Fibroblast of the conjunctiva (primary cell): ENCODE results near the gene NF1.
"Not testable (repeated sequence)": the region's sequence is repeated elsewhere in the genome, so short reads cannot be mapped to it uniquely, and the experiment has no call there.

Experiments used
- DNase-seq: peaks from one replicate; pipeline ENCODE4 v3.0.0-alpha.2; 2010; ENCODE audit warnings: low read depth

The NF1 gene, protein sequence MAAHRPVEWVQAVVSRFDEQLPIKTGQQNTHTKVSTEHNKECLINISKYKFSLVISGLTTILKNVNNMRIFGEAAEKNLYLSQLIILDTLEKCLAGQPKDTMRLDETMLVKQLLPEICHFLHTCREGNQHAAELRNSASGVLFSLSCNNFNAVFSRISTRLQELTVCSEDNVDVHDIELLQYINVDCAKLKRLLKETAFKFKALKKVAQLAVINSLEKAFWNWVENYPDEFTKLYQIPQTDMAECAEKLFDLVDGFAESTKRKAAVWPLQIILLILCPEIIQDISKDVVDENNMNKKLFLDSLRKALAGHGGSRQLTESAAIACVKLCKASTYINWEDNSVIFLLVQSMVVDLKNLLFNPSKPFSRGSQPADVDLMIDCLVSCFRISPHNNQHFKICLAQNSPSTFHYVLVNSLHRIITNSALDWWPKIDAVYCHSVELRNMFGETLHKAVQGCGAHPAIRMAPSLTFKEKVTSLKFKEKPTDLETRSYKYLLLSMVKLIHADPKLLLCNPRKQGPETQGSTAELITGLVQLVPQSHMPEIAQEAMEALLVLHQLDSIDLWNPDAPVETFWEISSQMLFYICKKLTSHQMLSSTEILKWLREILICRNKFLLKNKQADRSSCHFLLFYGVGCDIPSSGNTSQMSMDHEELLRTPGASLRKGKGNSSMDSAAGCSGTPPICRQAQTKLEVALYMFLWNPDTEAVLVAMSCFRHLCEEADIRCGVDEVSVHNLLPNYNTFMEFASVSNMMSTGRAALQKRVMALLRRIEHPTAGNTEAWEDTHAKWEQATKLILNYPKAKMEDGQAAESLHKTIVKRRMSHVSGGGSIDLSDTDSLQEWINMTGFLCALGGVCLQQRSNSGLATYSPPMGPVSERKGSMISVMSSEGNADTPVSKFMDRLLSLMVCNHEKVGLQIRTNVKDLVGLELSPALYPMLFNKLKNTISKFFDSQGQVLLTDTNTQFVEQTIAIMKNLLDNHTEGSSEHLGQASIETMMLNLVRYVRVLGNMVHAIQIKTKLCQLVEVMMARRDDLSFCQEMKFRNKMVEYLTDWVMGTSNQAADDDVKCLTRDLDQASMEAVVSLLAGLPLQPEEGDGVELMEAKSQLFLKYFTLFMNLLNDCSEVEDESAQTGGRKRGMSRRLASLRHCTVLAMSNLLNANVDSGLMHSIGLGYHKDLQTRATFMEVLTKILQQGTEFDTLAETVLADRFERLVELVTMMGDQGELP (N-terminal part only)

DNA sequence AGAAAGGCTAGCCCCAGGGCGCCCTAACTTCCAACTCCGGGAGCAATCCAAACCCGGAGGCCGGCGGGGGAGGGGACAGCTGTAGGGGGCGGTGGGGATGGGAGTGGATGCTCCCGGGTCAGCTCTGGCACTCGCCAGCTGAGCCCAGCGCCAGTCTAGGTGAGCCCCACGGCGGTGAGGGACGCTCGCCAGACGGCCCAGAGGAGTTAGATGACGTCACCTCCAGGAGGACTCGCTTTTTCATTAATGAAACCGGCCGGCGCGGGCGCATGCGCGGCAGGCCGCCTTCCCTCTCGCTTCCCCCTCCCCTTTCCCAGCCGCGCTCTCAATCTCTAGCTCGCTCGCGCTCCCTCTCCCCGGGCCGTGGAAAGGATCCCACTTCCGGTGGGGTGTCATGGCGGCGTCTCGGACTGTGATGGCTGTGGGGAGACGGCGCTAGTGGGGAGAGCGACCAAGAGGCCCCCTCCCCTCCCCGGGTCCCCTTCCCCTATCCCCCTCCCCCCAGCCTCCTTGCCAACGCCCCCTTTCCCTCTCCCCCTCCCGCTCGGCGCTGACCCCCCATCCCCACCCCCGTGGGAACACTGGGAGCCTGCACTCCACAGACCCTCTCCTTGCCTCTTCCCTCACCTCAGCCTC lies at the start of gene NF1:
Gene NF1, plus strand, starts transcription at position 378 of the 636 bp plus-strand sequence. CDS start 333 bp downstream, outside the sequence.
- peak; percentile 90 for DNase-seq

DNA sequence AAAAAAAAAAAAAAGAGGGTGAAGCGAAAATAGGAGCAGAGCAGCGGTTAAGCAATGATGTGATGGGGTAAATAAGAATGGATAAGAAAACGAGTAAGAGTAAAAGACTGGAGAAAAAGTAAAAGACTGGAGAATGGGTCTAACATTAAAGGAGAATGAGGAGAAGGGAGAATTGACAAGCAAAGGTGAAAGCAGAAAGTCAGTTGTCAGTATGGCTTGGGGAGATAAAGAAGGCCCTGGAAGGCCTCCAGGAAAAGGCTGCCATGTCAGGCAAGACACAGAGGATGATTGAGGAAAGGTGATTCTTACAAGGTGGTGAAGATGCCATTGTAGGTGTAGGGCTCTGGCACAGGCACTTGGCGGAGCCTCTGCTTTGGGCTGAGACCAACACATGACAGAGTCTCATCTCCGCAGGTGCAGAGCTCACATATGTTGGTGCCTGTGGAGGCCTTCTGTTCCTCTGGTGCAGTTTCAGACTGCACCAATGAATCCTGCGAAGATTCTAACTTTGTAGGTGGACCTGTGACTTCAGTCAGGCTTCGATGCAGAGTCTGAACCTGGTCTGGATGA lies 47.8 kb upstream of the NF1 start:
- DNase-seq = not testable (repeated sequence)

DNA sequence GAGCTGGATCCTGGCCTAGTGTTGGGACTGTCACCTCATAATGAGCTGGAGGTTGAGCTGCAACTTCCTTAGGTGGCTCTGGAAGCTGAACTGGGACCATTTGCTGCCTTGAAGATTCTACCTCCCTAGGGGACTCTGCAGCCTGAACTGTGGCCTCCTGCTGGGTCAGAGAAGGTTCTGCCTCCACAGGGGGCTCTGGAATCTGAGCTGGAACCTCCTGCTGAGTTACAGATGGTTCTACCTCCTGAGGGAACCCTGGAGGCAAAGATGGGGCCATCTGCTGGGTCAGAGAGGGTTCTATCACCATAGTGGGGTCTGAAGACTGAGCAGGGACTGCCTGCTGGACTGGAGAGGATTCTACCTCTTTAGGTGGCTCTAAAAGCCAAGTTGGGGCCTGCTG lies 46.6 kb upstream of the NF1 start:
- no peak for DNase-seq

DNA sequence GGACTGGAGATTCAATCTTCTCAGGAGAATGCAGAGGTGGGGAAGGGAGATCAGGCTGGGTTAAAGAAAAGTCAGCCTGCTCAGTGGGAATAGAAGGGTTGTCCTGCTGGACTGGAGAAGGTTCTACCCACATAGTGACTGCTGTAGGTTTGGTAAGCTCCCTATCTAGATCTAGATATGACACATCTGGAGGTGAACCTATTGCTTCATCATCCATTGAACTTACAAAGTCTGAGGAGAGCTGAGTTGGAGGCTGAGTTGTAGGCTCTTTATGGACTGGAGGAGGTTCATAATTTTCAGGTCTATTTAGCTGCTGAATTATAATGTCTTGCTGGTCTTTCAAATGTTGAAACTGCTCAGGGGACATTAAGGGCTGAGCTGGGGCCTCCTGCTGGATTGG lies 46.0 kb upstream of the NF1 start:
- DNase-seq = no peak

DNA sequence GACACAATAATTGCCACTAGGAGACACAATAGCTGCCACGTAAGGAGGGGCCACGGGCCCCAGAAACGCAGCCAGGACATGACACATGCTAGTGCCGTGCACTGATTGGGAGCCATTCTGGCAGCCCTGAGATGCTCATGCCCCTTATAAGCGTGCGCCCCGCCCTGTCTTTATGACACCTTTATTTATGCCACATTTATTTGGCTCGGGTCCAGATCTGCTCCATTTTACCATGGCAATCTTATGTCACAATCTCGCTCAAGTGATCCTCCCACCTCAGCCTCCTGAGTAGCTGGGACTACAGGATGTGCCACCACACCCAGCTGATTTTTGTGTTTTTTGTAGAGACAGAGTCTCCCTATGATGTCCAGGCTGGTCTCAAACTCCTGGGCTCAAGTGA lies 43.8 kb upstream of the NF1 start:
- DNase-seq = no peak

DNA sequence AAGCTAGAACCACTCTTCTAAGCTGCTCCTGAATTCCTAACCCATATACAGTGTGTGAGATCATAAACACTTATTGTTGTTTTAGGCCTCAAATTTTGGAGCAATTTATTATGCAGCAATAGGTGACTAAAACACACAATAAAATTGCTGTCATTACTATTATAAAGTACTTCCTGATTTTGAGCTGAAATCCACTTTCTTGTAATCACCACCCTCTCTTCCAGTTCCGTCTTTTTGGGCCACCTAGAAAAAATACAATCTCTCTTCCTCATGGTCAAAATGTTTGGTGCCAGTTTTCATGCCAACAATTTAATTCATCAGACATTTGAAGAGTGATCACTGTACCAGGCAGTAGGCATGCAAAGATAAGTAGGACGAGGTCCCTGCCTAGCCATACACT lies 43.3 kb upstream of the NF1 start:
- DNase-seq = no peak

DNA sequence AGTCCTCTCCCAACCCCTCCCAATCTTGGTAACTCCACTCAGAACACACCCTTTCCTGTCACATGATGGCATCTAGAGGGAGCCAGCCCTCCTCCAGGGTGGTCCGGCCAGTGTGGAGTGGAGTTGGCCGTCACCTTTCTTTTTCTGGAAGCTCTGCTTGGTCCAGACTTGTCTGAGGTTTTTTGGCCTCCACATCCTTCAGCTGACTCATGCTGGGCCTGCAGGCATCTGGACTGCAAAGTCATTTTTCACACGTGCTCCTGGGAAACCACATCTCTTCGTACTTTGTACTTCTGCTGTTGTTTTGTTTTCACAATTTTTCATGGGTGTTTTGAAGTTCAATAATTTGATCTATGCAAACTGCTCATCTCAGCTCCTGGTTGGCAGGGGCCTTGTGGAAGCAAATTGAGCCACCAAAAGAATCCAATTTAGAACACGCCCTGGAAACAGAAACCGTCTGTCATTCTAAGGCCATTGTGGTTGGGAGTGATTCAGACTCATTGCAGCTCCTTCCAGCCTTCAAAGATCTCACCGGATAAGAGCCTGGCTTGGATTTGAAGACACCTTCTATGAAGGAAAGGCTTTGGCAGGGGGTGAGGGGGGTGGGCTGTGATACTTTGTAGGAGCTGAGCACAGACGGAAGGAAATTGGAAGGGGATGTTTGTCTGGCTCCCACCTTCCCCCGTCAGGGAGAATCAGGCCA lies 42.4 kb upstream of the NF1 start:
- DNase-seq = peak; percentile 87

DNA sequence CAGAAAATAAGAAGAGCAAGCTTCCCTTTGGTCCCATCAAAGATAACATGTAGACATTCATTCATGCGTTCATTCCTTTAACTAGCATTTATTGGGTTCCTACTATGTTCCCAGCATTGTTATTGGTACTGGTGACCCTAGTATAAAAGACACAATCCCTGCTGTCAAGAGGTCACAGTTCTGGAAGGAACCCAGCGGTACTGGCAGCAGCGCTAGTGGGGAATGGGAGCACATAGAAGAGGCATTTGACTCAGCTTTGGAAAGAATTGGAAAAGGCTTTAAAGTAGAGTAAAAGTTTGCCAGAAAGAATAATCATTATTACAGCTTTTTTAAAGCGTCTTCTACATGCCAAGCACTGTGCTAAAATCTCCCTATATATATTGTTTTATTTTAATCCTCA lies 41.7 kb upstream of the NF1 start:
- DNase-seq = no peak

DNA sequence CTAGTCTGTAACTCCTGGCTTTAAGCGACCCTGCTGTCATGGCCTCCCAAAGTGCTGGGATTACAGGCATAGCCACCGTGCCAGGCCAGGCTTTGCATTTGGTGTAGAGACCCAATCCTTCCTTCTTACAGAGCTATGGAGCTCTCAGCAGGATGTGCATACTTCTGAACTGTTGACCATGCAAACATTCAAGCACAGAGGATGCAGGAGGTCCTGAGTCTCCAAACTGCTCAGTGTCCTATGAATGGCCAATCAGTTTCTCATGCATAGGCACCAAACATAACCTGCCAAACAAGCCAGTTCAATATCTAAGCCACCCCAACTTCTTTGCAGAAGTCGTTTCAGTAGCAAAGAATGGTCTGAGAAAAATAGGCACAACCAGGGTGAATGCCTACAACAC lies 40.0 kb upstream of the NF1 start:
- no peak for DNase-seq

DNA sequence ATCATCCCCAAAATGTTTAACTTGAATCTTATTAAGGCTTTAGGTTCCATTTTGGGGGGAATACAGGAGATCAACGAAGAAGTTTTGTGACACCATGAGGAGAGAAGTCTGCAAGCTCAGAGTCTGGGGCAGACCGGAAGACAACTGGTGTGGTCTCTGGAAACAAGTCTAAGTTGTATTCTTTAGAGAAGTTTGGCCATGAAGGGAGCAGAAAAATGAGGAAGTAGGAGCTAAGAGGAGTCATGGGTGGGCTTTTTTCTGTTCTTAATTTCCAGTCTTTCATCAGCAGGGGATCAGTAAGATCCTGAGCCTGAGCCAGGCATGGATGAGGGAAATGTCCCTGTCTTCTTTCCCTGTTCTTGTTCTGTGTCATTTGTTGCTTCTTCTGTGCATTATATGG lies 35.8 kb upstream of the NF1 start:
- no peak for DNase-seq

DNA sequence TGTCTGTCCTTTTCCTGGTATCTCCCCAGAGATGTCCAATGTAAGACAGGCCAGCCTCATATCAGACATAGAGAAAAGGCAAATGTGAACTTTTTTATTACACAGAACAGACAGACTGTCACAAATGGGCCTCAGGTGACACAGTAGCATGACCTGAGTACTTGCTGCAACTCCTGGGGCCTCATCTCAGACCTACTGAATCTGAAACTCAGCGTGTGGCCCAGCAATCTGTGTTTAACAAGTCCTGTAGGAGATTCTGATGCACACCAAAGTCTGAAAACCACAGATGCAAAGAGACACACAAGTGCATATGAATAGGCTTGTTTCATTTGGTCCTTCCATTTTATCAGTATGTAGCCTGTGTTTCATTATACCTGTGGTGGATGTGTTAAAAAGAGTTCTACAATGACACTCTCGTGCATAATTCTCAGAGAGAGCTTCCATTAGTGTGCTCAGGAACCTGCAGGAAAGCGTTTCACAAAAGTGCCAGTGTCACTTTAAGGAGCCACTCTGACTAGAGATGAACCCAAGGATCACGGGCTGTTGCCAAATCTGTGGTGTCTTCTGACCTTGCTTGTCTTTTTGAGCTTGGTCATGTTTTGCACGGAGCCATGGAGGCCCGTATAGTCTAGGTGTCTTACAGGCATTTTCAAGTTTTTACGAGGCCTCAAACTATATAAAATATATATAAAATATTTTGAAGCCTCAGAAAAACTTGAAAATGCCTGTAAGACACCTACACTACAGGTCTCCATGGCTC lies 33.8 kb upstream of the NF1 start:
- no peak for DNase-seq

DNA sequence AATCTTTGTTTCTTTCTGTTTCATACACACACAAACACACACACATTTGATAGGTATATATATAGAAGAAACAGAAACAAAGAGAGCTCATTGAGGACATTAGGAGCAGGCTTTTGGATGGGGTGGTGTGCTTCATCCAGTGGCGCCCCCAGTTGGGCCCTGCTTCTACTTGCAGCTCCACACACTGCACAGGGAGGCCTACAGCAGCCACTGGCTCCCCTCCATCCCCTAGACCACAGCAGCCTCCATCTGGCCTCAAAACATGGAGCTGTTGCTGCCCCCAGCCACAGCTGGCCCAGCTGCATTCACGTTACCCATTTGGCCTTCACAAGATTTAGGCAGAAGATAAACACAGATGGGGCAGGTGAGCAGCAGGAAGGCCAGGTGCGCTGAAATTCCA lies 33.1 kb upstream of the NF1 start:
- no peak for DNase-seq

DNA sequence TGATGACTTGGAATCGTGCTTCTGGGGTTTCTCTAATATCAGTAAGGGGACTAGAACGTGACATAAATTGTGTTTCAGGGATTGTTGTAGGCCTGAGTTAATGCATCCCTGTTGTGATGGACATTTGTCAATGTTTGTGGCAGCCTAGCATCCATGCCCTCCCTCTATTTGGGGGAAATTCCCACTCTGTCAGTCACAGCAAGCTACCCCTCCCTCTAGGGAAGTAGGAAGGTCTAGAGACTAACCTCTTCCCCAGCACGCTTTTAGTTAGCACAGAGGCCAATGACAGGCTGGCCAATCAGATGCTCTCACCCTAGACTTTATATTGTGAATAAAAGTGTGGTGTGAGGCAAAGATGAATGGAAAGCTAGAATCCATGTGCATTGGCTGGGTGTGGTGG lies 32.4 kb upstream of the NF1 start:
- DNase-seq = no peak

DNA sequence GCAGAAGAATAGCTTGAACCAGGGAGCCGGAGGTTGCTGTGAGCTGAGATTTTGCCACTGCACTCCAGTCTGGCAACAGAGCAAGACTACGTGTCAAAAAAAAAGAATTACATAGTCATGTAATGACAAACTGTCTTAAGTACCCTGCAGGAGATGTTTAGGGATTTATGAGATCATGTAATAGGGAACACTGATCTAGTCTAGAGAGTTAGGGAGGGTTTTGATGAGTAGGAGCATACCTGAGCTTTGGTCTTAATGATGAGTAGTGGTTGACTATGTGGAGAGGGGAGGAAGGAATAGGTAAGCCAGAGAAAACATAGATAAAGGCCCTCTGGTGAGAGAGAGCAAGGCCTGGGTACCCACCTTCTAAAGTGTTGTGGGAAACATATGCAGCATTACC lies 30.1 kb upstream of the NF1 start:
- DNase-seq = no peak

DNA sequence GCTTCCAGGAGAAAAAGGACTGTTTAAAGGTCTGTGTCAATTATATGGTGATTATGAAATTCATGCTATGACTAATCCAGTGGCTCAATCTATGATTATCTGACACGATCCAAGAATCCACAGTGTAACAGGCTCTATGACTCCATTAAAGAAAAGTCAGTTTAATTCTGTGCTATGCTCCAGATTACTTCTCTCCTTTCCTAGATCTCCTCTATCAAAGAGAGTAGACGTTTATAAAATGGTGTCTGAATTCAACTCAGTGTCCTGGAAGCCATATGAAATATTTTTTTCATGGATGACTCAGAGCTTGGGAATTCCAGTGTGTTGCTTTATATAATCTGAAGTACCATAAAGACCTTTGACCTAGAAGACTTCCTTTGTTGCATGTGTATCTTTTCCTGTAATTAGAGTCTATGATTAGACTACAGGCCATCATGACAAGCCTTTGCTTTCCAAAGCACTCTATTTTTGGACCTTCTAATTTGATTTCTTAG lies 27.0 kb upstream of the NF1 start:
- DNase-seq = peak; percentile 34

DNA sequence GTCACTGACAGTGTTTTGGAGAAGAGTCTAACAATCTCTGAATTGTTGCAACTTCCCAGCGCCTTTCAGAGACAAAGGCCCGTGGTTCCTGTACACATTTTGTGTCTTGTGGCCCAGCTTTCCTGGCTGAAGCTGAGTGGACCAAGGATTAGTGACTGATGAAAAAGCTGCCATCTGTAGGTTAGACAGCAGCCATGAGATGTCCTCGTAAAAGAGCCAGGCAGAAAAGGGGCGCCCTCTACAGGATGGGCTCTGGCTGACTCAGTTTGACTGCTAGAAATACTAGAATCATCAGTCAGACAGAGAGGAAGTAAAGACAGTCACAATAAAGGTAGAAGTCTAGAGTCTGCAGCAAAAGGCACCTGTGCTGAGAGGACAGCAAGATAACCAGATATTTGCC lies 26.5 kb upstream of the NF1 start:
- no peak for DNase-seq

DNA sequence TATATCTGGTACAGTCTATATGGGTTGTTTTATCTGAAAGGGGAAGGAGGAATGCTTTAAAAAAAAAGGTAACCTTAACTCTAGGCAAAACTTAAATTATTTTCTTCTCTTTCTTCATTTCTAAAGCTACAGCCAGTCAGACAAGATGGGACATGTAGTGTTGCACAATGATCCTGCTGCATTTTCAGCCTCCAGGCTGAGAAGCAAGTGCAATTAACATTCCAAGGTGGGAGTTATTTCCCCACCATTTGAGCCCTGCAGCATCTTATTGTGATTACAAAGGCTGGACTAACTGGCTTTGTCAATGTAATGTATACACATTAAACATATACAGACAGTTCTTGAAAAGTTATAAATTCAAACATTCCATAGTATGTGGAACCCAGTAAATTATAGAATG lies 22.6 kb upstream of the NF1 start:
- DNase-seq = no peak

DNA sequence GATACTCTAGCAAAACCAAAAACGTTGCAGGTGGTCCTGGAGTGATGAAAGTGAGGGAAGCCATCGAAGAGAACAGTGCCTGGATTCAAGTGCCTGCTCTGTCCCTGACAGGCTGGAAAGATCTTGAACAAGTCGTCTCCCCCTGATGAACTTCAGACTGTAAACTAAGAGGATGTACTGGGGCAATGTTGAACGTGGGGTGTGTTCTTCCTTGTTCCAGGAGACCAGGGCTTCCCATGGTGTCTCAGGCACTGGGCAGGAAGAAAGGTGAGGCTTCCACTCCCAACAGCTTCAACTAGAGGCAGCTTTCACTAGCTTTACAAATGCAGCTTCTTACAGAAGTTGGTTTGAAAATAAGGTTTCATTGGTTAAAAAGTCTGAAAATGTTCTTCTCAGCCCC lies 21.4 kb upstream of the NF1 start:
- no peak for DNase-seq

DNA sequence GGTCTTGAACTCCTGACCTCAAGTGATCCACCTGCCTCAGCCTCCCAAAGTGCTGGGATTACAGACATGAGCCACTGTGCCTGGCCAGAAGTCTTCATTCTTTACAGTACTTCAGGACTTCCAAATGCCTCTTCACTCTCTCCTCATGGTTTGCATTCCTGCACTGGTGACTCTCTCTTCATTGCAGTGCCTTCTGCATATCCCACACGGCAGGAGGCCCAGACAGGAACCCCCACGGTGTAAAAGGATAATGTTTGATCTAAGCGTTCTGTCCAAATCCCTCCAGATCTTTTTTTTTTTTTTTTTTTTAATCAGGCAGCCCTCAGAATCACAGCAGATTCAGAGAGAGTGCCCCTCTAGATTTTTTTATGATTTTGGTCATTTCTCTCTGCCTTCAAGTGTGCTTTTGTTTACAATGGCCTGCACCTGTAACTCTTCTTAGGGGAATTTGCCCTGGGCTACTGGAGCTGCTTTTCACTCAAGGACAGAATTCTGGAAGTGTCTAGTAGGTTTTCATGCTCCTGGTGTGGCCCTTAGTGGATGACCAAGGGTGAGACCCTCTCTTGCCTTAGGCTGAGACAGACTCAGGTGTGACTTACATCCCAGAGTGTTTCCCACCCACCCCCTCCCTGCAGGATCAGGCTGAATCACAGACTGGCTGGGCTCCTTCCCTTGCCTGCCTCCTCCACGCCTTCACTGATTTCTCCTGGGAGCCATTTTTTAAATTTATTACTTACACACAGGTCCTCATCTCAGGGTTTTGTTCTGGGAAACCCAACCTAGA lies 19.8 kb upstream of the NF1 start:
- DNase-seq = no peak
